ENCODE data around the gene SIRPA.

Gene SIRPA

GRCh38 chr20:1867495-1868260 is 27.5 kb upstream of the SIRPA start:
- no peak overlapping the region for H3K4me3 ChIP-seq (ENCODE audit: low read depth, low read length)
- TF ChIP-seq CTCF (IDR thresholded peaks at IDR 0.05; ENCODE audit: borderline replicate concordance, insufficient read depth, low read depth, low read length), result no peak

GRCh38 chr20:1868856-1869255 is 26.4 kb upstream of the SIRPA start:
- no peak for TF ChIP-seq CTCF (IDR thresholded peaks at IDR 0.05; ENCODE audit: borderline replicate concordance, insufficient read depth, low read depth, low read length)
- no peak overlapping the region for H3K4me3 ChIP-seq (ENCODE audit: low read depth, low read length)

GRCh38 chr20:1870323-1870722 is 24.9 kb upstream of the SIRPA start:
- no peak for TF ChIP-seq CTCF (IDR thresholded peaks at IDR 0.05; ENCODE audit: borderline replicate concordance, insufficient read depth, low read depth, low read length)
- no peak overlapping the region for H3K4me3 ChIP-seq (ENCODE audit: low read depth, low read length)

GRCh38 chr20:1870792-1871550 is 24.2 kb upstream of the SIRPA start:
- H3K4me3 ChIP-seq (ENCODE audit: low read depth, low read length), result no peak overlapping the region
- TF ChIP-seq CTCF (IDR thresholded peaks at IDR 0.05; ENCODE audit: borderline replicate concordance, insufficient read depth, low read depth, low read length), result no peak

GRCh38 chr20:1871807-1872458 is 23.3 kb upstream of the SIRPA start:
- no peak overlapping the region for H3K4me3 ChIP-seq (ENCODE audit: low read depth, low read length)
- no peak for TF ChIP-seq CTCF (IDR thresholded peaks at IDR 0.05; ENCODE audit: borderline replicate concordance, insufficient read depth, low read depth, low read length)

- TF ChIP-seq CTCF (IDR thresholded peaks at IDR 0.05; ENCODE audit: borderline replicate concordance, insufficient read depth, low read depth, low read length), result no peak
- H3K4me3 ChIP-seq (ENCODE audit: low read depth, low read length), result no peak overlapping the region
These were observed 22.6 kb upstream of the SIRPA start for GRCh38 chr20:1872459-1873097.

Measured in GM12875 (cell line).